SK-N-MC (cell line): ENCODE results near the gene IGLL5.
"Not testable (repeated sequence)": the region's sequence is repeated elsewhere in the genome, so short reads cannot be mapped to it uniquely, and the experiment has no call there.

ENCODE experiments used
- EZH2 ChIP-seq: fragments of 200-600 bp; sonication (generic); IDR thresholded peaks from one replicate; pipeline ENCODE4 v1.6.1; 2017; ENCODE audit warnings: antibody characterized with exemption
- POLR2AphosphoS5 ChIP-seq: IDR thresholded peaks from 2 replicates; pipeline ENCODE4 v1.6.1; 2012; ENCODE audit warnings: mild to moderate bottlenecking, low read depth, low read length, borderline replicate concordance

DNA sequence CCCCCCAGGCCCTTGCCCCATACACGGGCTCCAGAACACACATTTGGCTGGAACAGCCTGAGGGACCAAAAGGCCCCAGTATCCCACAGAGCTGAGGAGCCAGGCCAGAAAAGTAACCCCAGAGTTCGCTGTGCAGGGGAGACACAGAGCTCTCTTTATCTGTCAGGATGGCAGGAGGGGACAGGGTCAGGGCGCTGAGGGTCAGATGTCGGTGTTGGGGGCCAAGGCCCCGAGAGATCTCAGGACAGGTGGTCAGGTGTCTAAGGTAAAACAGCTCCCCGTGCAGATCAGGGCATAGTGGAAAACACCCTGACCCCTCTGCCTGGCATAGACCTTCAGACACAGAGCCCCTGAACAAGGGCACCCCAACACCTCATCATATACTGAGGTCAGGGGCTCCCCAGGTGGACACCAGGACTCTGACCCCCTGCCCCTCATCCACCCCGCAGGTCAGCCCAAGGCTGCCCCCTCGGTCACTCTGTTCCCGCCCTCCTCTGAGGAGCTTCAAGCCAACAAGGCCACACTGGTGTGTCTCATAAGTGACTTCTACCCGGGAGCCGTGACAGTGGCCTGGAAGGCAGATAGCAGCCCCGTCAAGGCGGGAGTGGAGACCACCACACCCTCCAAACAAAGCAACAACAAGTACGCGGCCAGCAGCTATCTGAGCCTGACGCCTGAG, 13.1 kb downstream of the IGLL5 start:
- TF ChIP-seq EZH2, POLR2AphosphoS5: not testable (repeated sequence)
